Activated gamma-delta T cell treated with anti-CD3 and anti-CD28 coated beads, Interleukin-2, amount 50 U/mL, for 16 hours (primary cell): ENCODE data around the gene BRD8.

Experiments
- DNase-seq: peaks from one replicate; pipeline ENCODE4 v3.0.0-alpha.2; 2020; ENCODE audit warnings: low read depth

BRD8 gene

DNA sequence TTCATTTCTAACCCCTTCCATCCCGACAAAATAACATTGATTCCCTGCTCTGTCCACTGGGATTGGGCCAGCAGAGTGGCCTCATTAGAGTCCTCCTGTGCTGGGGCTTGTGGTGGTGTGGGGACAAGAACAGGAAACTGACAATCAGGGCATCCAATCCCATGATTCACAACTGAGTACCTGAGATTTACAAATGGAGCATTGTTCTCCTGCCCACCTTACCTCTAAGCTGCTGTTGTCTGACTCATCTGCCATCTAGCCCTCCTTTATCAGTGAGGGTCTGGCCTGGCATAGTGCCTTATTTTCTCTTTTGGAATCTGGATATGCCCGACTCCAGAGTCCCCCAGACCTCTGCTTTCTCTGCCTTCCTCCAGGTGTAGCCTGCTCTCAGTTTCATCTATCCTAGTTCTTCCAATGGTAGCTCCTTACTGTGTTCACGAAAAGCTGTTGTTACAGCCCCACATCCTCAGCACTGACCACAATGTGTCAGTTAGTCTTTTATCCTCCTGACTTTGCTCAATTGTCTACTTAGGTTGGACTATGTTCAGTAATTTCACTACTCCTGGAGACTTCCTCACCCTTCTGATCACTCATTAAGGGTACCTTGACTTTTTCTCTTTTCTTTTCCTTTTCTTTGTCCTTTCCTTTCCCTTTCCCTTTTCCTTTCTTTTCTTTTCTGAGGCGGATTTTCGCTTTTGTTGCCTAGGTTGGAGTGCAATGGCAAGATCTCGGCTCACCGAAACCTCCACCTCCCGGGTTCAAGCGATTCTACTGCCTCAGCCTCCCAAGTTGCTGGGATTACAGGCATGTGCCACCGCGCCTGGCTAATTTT is 81.2 kb downstream of the BRD8 start:
- no peak for DNase-seq

DNA sequence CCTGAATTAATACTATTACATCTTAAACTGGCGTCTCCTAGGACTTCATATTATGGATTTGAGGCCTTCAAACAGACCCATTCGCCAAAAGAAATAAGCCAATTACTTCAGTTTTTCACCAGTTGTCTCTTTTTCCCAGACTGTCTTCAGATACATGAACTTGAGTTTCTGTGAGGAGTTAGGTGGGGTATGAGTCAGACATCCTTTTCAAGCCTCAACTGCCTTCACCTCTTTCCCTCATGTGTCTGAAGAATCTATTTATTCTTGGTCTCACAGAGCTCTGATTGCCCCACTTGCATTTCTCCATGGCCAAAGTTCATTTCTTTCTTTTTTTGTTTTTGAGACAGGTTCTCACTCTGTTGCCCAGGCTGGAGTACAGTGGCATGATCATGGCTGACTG is 82.1 kb downstream of the BRD8 start:
- DNase-seq: no peak

DNA sequence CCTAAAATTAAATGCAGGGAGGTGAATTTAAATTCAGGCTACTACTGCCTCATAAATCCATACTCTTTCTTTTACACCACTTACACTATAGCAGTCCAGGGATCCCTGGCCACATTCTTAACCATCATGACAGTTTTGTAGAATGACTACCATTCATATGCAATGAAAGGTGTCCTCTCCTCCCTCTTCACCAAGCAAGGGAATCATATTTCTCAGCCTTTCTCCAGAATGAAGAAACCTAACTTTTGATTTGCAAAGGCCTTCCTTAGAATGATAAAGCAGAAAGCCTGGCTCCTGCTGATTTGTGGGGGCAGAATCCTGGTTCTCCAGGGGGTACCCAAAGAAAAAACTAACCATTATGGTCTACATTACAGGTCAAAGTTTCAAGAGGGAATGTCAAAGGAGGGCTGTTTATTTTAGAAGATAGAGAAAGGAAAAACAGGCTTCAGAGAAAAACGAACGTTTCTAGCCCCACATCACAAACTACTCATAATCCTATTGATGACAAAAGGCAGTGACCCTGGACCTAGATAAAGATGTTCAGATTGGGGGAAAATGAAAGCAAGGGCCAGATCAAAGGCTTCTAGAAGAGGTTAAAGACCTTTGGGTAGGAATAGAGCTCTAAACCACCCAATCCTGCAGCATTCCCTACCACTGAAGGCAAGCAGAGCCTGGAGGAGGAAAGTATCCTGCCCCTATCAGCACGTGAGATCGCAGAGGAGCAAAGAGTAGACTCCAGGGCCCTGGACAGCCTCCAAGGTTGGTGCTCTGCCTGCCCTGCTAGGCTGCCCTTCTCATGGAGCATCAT is 83.1 kb downstream of the BRD8 start:
- DNase-seq: no peak

GRCh38 chr5:138093036-138093435 is 85.4 kb downstream of the BRD8 start:
- no peak for DNase-seq

DNA sequence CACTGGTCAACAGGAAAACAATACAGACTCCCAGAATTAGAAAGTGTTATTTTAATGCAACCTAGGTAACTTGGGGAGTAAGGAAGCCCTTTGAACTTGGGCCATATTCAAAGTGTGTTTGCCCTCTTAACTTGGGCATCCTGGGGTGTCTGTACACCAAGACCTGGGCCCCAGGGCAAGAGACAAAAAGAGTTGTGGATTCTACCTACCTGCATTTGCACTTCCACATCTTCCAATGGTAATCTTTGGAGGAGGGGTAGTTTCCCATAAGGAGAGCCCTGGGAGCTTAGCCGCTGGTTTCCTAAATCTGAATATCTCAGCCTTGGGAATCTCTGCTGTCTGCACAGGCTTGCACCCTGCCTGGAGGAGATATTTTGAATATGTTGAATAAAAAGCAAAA is 86.1 kb downstream of the BRD8 start:
- no peak for DNase-seq

DNA sequence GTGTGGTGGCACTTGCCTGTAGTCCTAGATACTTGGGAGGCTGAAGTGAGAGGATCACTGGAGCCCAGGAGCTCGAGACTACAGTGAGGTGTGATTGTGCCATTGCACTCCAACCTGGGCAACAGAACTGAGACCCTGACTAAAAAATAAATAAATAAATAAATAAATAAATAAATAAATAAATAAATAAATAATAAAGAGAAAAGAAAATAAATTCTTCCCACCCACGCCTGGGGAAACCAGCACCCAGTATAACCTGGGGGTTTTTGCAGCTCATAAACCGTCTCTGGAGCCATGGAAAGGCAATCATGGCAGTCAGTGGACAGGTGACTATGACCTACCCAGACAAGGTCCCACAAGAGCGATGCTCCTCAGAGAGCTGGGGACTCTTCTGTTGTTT is 86.7 kb downstream of the BRD8 start:
- DNase-seq: no peak
